ENCODE data around the gene PTGFRN.

GRCh38 chr1:116988908-116989307 lies 79.2 kb downstream of the PTGFRN start:
- TF ChIP-seq ZFP30 (CRISPR knock-in tag; IDR thresholded peaks at IDR 0.05) (no peak), ZNF70 (CRISPR knock-in tag; IDR thresholded peaks at IDR 0.05) (no peak), CREB5 (CRISPR knock-in tag; IDR thresholded peaks at IDR 0.05; ENCODE audit: low read depth) (no peak)
